K562 (cell line): ENCODE measurements around the gene HBM. TPM values are rescaled to one million over a fixed set of nuclear protein-coding genes. Genes with fewer than 3 reads are reported as not detected.

Source experiments
- CHD1 ChIP-seq: fragments of 200-600 bp; sonication (generic); IDR thresholded peaks from one replicate; pipeline ENCODE4 v1.6.1; 2012; ENCODE audit warnings: mild to moderate bottlenecking, moderate library complexity, low read length, inconsistent platforms
- FOS ChIP-seq: IDR thresholded peaks from 3 replicates; pipeline ENCODE4 v1.6.1; 2011; ENCODE audit not compliant: insufficient read length; ENCODE audit errors: extremely low read depth
- HMG20A ChIP-seq: fragments of 450-650 bp; formaldehyde crosslinking; conservative IDR thresholded peaks from 2 replicates; pipeline ENCODE4 v1.4.0; 2020; ENCODE audit warnings: mild to moderate bottlenecking, mixed read lengths
- HMG20B ChIP-seq: fragments of 250-450 bp; sonication (Bioruptor Pico); IDR thresholded peaks from 2 replicates; pipeline ENCODE4 v1.5.0; 2021; ENCODE audit warnings: mild to moderate bottlenecking
- MTA1 ChIP-seq: fragments of 450-650 bp; IDR thresholded peaks from 2 replicates; pipeline ENCODE4 v1.6.1; 2017; ENCODE audit warnings: borderline replicate concordance
- NFXL1 ChIP-seq: fragments of 450-650 bp; formaldehyde crosslinking; IDR thresholded peaks from 2 replicates; pipeline ENCODE4 v1.4.0; 2021; ENCODE audit warnings: mild to moderate bottlenecking
- PML ChIP-seq: IDR thresholded peaks from 2 replicates; pipeline ENCODE4 v1.6.1; 2012; ENCODE audit warnings: low read length, inconsistent platforms
- POLR2A ChIP-seq: fragments of 450-650 bp; conservative IDR thresholded peaks from 2 replicates; pipeline ENCODE4 v1.6.1; 2016
- PURB ChIP-seq: sonication (generic); formaldehyde crosslinking; IDR thresholded peaks from 2 replicates; pipeline ENCODE4 v1.9.0; 2021; ENCODE audit warnings: low read depth, mild to moderate bottlenecking, missing genetic modification reagents
- SAFB2 ChIP-seq: fragments of 200-400 bp; formaldehyde crosslinking; IDR thresholded peaks from 2 replicates; pipeline ENCODE4 v1.6.1; 2018; ENCODE audit warnings: borderline replicate concordance, low read length, low read depth, moderate library complexity; ENCODE audit not compliant: severe bottlenecking
- SRSF9 ChIP-seq: fragments of 200-400 bp; formaldehyde crosslinking; IDR thresholded peaks from 2 replicates; pipeline ENCODE4 v1.6.1; 2017; ENCODE audit warnings: low read depth, low read length, borderline replicate concordance
- STAT5B ChIP-seq: fragments of 250-450 bp; sonication (Bioruptor Pico); IDR thresholded peaks from 2 replicates; pipeline ENCODE4 v1.8.0; 2021; ENCODE audit warnings: mild to moderate bottlenecking, inconsistent platforms
- ZNF124 ChIP-seq: sonication (generic); formaldehyde crosslinking; IDR thresholded peaks from 2 replicates; pipeline ENCODE4 v1.8.1; 2022; ENCODE audit warnings: missing genetic modification reagents
- polyA plus RNA-seq, 8 experiments: library from polyadenylated mRNA; depleted of rRNA in 4 of 8; stranded (reverse) in 5 of 8; unstranded in 3 of 8; fragments of >200 nt; fragmentation: Nextera tagmentation in 2 of 8; fragmentation: Illumina TruSeq in 1 of 8; extraction: Ambion mirVana in 2 of 8; extraction: Trizol in 1 of 8; gene quantifications; 2 replicates each; pipeline versions ENCODE4 v1.2.1 to v1.2.3, GENCODE V29; 2011 to 2014; ENCODE audit warnings: inconsistent platforms in 1 of 8, missing spikeins in 1 of 8
- total RNA-seq, 7 experiments: library from RNA; depleted of rRNA in 6 of 7; stranded (reverse); fragments of >200 nt in 6 of 7; fragmentation: Illumina TruSeq in 2 of 7; extraction: Trizol in 2 of 7; gene quantifications; 2 replicates each; pipeline versions ENCODE4 v1.2.1 to v1.2.3, GENCODE V29; 2011 to 2021; ENCODE audit warnings: low replicate concordance in 1 of 7
- TF ChIP-seq, protein P1 (sequence below): fragments of 450-650 bp; IDR thresholded peaks from 2 replicates; pipeline ENCODE4 v1.6.1; 2016; ENCODE audit warnings: missing biosample characterization, missing genetic modification characterization
- TF ChIP-seq, protein P2 (sequence below): sonication (generic); formaldehyde crosslinking; IDR thresholded peaks from 2 replicates; pipeline ENCODE4 v1.8.1; 2022; ENCODE audit warnings: missing genetic modification reagents
- TF ChIP-seq, protein P3 (sequence below): fragments of 250-450 bp; sonication (Bioruptor Pico); IDR thresholded peaks from 2 replicates; pipeline ENCODE4 v1.5.0; 2021; ENCODE audit warnings: mild to moderate bottlenecking, moderate library complexity
- TF ChIP-seq, protein P4 (sequence below): IDR thresholded peaks from 2 replicates; pipeline ENCODE4 v1.6.1; 2011; ENCODE audit warnings: borderline replicate concordance, low read depth, mild to moderate bottlenecking, moderate library complexity, low read length; ENCODE audit not compliant: insufficient read depth, poor library complexity, severe bottlenecking

The HBM gene
- total and polyA plus RNA-seq, 9 of the 15 experiments (the other 6 are each of a cell fraction or from before 2014, with no cell fraction given) = not detected

DNA sequence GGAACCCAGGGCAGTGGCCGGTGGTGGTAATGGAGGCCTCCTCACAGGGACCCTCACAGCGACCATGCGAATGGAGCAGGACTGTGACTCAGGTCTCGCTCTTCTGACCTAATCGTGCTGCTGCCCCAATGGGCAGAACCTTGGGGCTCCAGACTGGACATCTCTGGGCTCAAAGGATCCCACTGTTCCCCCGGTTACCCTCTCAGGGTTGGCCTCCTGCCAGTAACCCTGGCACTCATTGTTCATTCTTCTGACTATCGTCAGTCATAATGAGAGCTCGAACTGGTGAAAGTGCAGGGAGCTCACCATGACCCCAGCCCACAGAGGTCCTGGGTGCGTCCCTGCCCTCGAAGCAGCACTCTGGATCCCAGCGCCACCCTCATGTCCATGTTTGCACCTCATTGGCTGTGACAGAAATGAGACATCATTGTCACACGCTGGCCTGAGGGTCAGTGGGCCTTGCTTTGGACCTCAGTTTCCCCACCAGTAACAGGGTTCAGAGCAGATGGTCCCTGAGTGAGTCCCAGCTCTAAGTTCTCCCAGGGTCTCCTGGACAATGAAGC is 23.3 kb upstream of the HBM start (continued):
- TF ChIP-seq, protein P1, sequence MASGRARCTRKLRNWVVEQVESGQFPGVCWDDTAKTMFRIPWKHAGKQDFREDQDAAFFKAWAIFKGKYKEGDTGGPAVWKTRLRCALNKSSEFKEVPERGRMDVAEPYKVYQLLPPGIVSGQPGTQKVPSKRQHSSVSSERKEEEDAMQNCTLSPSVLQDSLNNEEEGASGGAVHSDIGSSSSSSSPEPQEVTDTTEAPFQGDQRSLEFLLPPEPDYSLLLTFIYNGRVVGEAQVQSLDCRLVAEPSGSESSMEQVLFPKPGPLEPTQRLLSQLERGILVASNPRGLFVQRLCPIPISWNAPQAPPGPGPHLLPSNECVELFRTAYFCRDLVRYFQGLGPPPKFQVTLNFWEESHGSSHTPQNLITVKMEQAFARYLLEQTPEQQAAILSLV (tag) = no peak
- TF ChIP-seq, protein P2, sequence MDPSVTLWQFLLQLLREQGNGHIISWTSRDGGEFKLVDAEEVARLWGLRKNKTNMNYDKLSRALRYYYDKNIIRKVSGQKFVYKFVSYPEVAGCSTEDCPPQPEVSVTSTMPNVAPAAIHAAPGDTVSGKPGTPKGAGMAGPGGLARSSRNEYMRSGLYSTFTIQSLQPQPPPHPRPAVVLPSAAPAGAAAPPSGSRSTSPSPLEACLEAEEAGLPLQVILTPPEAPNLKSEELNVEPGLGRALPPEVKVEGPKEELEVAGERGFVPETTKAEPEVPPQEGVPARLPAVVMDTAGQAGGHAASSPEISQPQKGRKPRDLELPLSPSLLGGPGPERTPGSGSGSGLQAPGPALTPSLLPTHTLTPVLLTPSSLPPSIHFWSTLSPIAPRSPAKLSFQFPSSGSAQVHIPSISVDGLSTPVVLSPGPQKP (CRISPR knock-in tag) = no peak
- no peak for TF ChIP-seq MTA1
- TF ChIP-seq CHD1 = peak; percentile 17
- no peak for TF ChIP-seq SAFB2
- TF ChIP-seq PURB (CRISPR knock-in tag) = no peak
- no peak for TF ChIP-seq SRSF9
- no peak for TF ChIP-seq HMG20A (CRISPR knock-in tag)
- TF ChIP-seq NFXL1 (CRISPR knock-in tag) = no peak
- no peak for TF ChIP-seq STAT5B (CRISPR knock-in tag)
- no peak for TF ChIP-seq PML
- TF ChIP-seq, protein P3, sequence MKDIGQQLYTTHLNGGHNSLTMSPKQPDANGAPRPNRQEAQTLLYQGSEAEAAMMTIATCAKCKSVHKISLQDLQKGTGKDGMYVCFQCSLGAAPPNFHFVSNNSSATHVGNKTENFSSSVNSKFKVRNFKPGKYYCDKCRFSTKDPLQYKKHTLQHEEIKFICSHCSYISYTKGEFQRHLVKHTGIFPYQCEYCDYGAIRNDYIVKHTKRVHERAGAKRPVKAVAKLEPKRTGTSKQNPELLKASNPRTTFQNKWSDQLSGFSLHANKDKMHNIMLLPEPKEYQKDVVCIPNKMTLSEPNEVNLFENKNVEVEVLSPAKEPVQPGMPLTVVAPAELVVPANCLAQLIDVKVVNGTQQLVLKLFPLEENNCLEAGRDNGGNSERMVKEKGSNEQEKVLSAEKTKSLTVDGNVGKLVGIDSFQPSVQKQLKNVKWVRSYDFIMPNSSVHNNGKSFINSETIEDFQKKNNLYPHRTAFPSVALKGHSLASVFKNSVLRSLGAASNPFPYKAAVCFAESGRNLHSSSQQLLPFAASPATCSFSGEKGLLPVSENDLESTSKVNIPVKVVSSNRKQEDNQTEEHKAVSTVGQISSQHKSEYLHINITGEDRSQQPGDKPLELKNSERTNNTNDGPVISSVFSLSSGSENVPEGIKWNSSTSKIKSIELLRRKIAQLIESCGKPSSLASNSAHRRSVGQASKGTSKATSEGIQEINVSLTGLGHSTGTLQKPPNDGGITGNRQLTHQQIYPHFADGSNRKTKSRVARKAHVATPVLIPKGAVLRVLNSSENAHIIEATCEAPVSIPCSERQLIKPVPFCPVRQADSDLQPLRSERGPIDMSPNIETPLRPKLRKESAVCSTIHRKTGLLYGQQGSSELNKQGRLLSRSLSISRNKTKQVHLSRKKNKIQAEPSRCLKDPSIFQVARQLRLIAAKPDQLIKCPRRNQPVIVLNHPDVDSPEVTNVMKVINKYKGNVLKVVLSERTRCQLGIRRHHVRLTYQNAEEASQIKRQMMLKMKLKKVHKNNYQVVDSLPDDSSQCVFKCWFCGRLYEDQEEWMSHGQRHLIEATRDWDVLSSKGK = no peak
- TF ChIP-seq POLR2A = no peak
- TF ChIP-seq ZNF124 = no peak
- TF ChIP-seq FOS = no peak
- TF ChIP-seq, protein P4, sequence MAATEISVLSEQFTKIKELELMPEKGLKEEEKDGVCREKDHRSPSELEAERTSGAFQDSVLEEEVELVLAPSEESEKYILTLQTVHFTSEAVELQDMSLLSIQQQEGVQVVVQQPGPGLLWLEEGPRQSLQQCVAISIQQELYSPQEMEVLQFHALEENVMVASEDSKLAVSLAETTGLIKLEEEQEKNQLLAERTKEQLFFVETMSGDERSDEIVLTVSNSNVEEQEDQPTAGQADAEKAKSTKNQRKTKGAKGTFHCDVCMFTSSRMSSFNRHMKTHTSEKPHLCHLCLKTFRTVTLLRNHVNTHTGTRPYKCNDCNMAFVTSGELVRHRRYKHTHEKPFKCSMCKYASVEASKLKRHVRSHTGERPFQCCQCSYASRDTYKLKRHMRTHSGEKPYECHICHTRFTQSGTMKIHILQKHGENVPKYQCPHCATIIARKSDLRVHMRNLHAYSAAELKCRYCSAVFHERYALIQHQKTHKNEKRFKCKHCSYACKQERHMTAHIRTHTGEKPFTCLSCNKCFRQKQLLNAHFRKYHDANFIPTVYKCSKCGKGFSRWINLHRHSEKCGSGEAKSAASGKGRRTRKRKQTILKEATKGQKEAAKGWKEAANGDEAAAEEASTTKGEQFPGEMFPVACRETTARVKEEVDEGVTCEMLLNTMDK = no peak
- no peak for TF ChIP-seq HMG20B (CRISPR knock-in tag)
